Mesenchymal stem cell (in vitro differentiated cells and primary cell): Measurements from ENCODE around the gene TP53INP2.

Experiments
- DNase-seq: peaks from one replicate; pipeline ENCODE4 v3.0.0-alpha.2; 2013
- H2AFZ ChIP-seq: one replicate; pipeline ENCODE4 v1.6.1; 2013; ENCODE audit warnings: low read depth, mild to moderate bottlenecking, control low read depth, inconsistent platforms, low read length, moderate library complexity
- H2AK5ac ChIP-seq: 2 replicates; pipeline ENCODE4 v1.6.1; 2013; ENCODE audit warnings: low read length, moderate library complexity, mild to moderate bottlenecking, inconsistent platforms; ENCODE audit not compliant: severe bottlenecking
- H2BK120ac ChIP-seq: one replicate; pipeline ENCODE4 v1.6.1; 2013; ENCODE audit warnings: low read depth, mild to moderate bottlenecking, inconsistent platforms, low read length, moderate library complexity
- H2BK12ac ChIP-seq, 2 experiments: one replicate each; pipeline ENCODE4 v1.6.1; 2013; ENCODE audit warnings: inconsistent platforms in 2 of 2, low read length in 2 of 2, mild to moderate bottlenecking in 2 of 2, moderate library complexity in 2 of 2, control low read depth in 1 of 2
- H2BK15ac ChIP-seq: one replicate; pipeline ENCODE4 v1.6.1; 2013; ENCODE audit warnings: mild to moderate bottlenecking, low read depth, inconsistent platforms; ENCODE audit not compliant: poor library complexity, severe bottlenecking
- H2BK5ac ChIP-seq: 2 replicates; pipeline ENCODE4 v1.6.1; 2013; ENCODE audit warnings: low read depth, mild to moderate bottlenecking, low read length, control low read depth, inconsistent platforms; ENCODE audit not compliant: poor library complexity, severe bottlenecking
- H3K14ac ChIP-seq, 2 experiments: one replicate each; pipeline ENCODE4 v1.6.1; 2013; ENCODE audit warnings: inconsistent platforms in 2 of 2, low read length in 2 of 2, control low read depth in 1 of 2, mild to moderate bottlenecking in 1 of 2, moderate library complexity in 1 of 2
- H3K18ac ChIP-seq, 2 experiments: one replicate each; pipeline ENCODE4 v1.6.1; 2013; ENCODE audit warnings: inconsistent platforms in 2 of 2, low read length in 2 of 2, control low read depth in 1 of 2, low read depth in 1 of 2, mild to moderate bottlenecking in 1 of 2
- H3K23ac ChIP-seq, 2 experiments: one replicate each; pipeline ENCODE4 v1.6.1; 2013; ENCODE audit warnings: inconsistent platforms in 2 of 2, low read length in 2 of 2, mild to moderate bottlenecking in 2 of 2, moderate library complexity in 2 of 2, control low read depth in 1 of 2
- H3K27ac ChIP-seq: 2 replicates; pipeline ENCODE4 v1.5.1; 2013; ENCODE audit warnings: mild to moderate bottlenecking, moderate library complexity, low read length, control low read depth, inconsistent platforms; ENCODE audit not compliant: poor library complexity, severe bottlenecking
- H3K27me3 ChIP-seq, 2 experiments: 2 replicates each; pipeline versions ENCODE4 v1.6.1 to v1.7.0; 2013; ENCODE audit warnings: low read length in 2 of 2, mild to moderate bottlenecking in 2 of 2, moderate library complexity in 2 of 2, control low read depth in 1 of 2, inconsistent platforms in 1 of 2; ENCODE audit not compliant: control insufficient read depth in 1 of 2, insufficient read depth in 1 of 2
- H3K36me3 ChIP-seq, 2 experiments: 2 replicates each; pipeline versions ENCODE4 v1.6.1 to v1.7.0; 2013; ENCODE audit warnings: low read length in 2 of 2, control low read depth in 1 of 2, inconsistent platforms in 1 of 2, low read depth in 1 of 2, mild to moderate bottlenecking in 1 of 2; ENCODE audit not compliant: insufficient read depth in 2 of 2, control insufficient read depth in 1 of 2
- H3K4ac ChIP-seq, 2 experiments: one replicate each; pipeline ENCODE4 v1.6.1; 2013; ENCODE audit warnings: inconsistent platforms in 2 of 2, low read length in 2 of 2, mild to moderate bottlenecking in 2 of 2, moderate library complexity in 2 of 2, control low read depth in 1 of 2, low read depth in 1 of 2
- H3K4me1 ChIP-seq: 2 replicates; pipeline ENCODE4 v1.6.1; 2013; ENCODE audit warnings: low read depth, low read length, control low read depth; ENCODE audit not compliant: control insufficient read depth, insufficient read depth
- H3K4me2 ChIP-seq: 2 replicates; pipeline ENCODE4 v1.6.1; 2013; ENCODE audit warnings: low read length, mild to moderate bottlenecking, inconsistent platforms; ENCODE audit not compliant: poor library complexity, severe bottlenecking
- H3K4me3 ChIP-seq, 2 experiments: 2 replicates each; pipeline versions ENCODE4 v1.5.1 to v1.7.0; 2013; ENCODE audit warnings: low read length in 2 of 2, mild to moderate bottlenecking in 2 of 2, control low read depth in 1 of 2, low read depth in 1 of 2; ENCODE audit not compliant: insufficient read depth in 1 of 2
- H3K79me1 ChIP-seq: replicated peaks from 2 replicates; pipeline ENCODE4 v1.6.1; 2013; ENCODE audit warnings: mild to moderate bottlenecking, control low read depth, low read length, inconsistent platforms; ENCODE audit not compliant: poor library complexity, severe bottlenecking
- H3K9ac ChIP-seq: 2 replicates; pipeline ENCODE4 v1.7.0; 2013; ENCODE audit warnings: mild to moderate bottlenecking, low read length, moderate library complexity
- H3K9me3 ChIP-seq: 2 replicates; pipeline ENCODE4 v1.7.0; 2013; ENCODE audit warnings: mild to moderate bottlenecking, low read length; ENCODE audit not compliant: control insufficient read depth
- H4K8ac ChIP-seq: one replicate; pipeline ENCODE4 v1.6.1; 2013; ENCODE audit warnings: inconsistent platforms, mild to moderate bottlenecking, low read length, moderate library complexity
- H4K91ac ChIP-seq: one replicate; pipeline ENCODE4 v1.6.1; 2013; ENCODE audit warnings: mild to moderate bottlenecking, low read length, inconsistent platforms
- WGBS: methylation state at CpG from one replicate; pipeline ENCODE4 v1.1.7; 2013; ENCODE audit warnings: mixed read lengths; 5-methylcytosine and 5-hydroxymethylcytosine counted together

TP53INP2 gene

DNA sequence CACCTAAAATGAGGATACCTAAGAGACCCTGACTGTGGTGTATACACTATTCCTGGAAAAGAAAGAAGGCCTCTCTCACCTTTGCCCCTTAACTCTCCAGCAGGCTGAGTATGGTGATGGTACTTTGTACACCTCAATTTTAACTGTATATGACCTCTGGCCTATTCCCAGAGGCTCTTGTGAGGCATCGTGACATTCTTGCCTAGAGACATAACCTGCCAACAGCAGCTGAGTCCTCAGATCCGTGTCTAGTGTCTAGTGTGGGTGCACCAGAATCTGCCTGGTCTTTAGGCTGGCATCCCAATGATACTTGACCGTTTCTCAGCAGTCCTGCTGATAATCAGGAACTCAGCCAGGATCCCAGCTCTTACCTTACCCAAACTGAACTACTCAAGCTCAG lies 20.0 kb downstream of the TP53INP2 start:
- Histone ChIP-seq H3K27ac (no peak overlapping the region), H3K36me3 (peaks cover 32 to 63% of the 10 kb centered on the region in 2 experiments), H3K79me1 (peaks cover 8% of the 10 kb centered on the region), H3K9ac (no peak overlapping the region), H2BK15ac (no peak overlapping the region), H2BK12ac (no peak overlapping the region), H2AFZ (no peak overlapping the region), H4K8ac (no peak overlapping the region), H3K4ac (no peak overlapping the region), H3K18ac (no peak overlapping the region), H3K4me3 (no peak overlapping the region), H3K4me1 (no peaks in the 10 kb centered on the region), H3K9me3 (no peaks in the 10 kb centered on the region), H2BK5ac (no peak overlapping the region), H4K91ac (no peak overlapping the region), H3K14ac (no peak overlapping the region), H3K4me2 (no peak overlapping the region), H3K27me3 (no peaks in the 10 kb centered on the region), H2BK120ac (no peak overlapping the region), H3K23ac (peak overlapping the region in 1 of 2 experiments; percentile 40), H2AK5ac (no peak overlapping the region)
- DNase-seq: no peak
- WGBS: over 99% methylated on average over 3 of the region's 3 CpGs

DNA sequence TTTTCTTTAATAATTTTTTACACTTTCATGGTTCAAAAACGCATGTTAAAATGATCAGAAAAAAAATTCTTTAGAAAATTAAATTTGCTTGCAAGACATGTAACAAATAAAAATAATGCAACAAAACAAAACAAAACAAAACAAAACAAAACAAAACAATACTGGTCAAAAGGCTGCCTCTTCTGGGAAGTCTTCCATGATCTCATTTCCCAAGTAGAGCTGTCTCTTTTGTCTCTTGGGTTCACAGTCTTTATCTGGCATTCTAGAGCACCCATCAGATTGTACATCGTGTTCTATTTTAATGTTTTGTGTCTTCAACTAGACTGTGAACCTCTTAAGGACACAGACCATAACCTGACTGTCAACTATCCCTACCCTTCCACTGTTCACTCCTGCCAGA lies 25.3 kb downstream of the TP53INP2 start:
- Histone ChIP-seq H3K4ac (no peak overlapping the region), H3K4me2 (no peak overlapping the region), H2BK120ac (no peak overlapping the region), H2BK12ac (no peak overlapping the region), H2AK5ac (no peak overlapping the region), H4K8ac (no peak overlapping the region), H3K9me3 (no peaks in the 10 kb centered on the region), H3K4me1 (no peaks in the 10 kb centered on the region), H3K4me3 (no peak overlapping the region), H3K23ac (no peak overlapping the region), H4K91ac (no peak overlapping the region), H3K9ac (no peak overlapping the region), H3K14ac (no peak overlapping the region), H3K27ac (no peak overlapping the region), H3K79me1 (peaks cover 2% of the 10 kb centered on the region), H2BK5ac (no peak overlapping the region), H3K36me3 (peaks cover 26 to 77% of the 10 kb centered on the region in 2 experiments), H2BK15ac (no peak overlapping the region), H3K27me3 (no peaks in the 10 kb centered on the region), H2AFZ (no peak overlapping the region), H3K18ac (no peak overlapping the region)
- DNase-seq: no peak
- 94% methylated on average over 1 of the region's 2 CpGs for WGBS

DNA sequence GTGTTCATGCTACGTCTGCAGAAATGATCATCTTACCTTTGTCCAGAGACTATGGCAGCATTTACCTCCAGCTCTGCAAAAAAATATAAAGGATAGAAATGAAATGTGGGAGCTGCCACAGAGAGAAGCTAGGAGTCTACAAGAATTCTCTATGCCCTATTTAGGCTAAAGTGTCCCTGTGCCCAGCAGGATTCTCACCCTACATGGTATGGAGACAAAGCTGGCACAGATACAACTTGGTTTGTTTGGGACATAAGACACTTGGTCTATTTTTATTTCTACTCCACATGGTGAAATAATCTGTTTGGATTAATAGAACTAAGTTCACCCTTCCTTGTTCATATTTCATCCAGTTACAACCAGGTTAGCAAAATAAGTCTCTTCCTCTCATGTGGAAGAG lies 28.4 kb downstream of the TP53INP2 start:
- Histone ChIP-seq H4K91ac (no peak overlapping the region), H2BK120ac (no peak overlapping the region), H2BK15ac (no peak overlapping the region), H3K79me1 (peaks cover 2% of the 10 kb centered on the region), H3K18ac (no peak overlapping the region), H3K4me3 (no peak overlapping the region), H2AK5ac (no peak overlapping the region), H3K27me3 (no peaks in the 10 kb centered on the region), H3K9ac (no peak overlapping the region), H3K14ac (no peak overlapping the region), H3K36me3 (peaks cover 29 to 69% of the 10 kb centered on the region in 2 experiments), H3K4me1 (no peaks in the 10 kb centered on the region), H3K27ac (no peak overlapping the region), H2AFZ (no peak overlapping the region), H2BK5ac (no peak overlapping the region), H3K9me3 (no peaks in the 10 kb centered on the region), H3K23ac (no peak overlapping the region), H2BK12ac (no peak overlapping the region), H4K8ac (no peak overlapping the region), H3K4me2 (no peak overlapping the region), H3K4ac (no peak overlapping the region)
- no CpG with 5 or more reads among the region's 1 CpG for WGBS
- no peak for DNase-seq

DNA sequence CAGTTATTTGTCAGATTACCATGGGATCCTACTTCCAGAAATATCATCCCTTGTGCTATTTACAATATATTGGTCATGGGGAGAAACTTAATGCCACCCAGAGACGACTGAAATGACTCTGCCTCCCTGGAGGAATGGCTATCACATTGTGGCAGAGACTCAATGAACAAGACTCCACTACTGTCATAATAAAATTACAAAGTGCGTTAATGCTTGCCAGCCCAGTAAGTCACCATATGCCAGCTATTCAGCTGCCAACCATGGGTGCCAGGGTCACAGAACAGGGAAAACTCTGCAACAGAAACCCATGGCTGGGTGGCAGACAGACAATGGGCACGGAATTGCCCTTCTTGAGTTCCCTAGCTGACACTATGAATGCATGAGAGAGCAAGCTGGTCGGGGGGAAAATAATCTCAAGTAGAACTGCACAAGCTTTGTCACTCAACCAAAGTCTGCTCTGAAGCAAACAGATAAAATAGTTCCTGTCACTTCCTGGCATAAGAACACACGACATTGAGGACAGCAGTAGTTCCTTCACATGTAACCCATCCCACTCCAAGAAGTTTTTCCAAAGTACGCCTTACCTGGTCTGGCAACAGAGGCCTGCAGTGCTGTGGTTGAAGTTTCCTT lies 32.1 kb downstream of the TP53INP2 start:
- no peak overlapping the region for H3K9ac ChIP-seq
- no peak overlapping the region for H3K23ac ChIP-seq
- H4K91ac ChIP-seq: no peak overlapping the region
- no peak overlapping the region for H2BK120ac ChIP-seq
- H3K27me3 ChIP-seq: no peaks in the 10 kb centered on the region
- H2BK5ac ChIP-seq: no peak overlapping the region
- peaks cover 3% of the 10 kb centered on the region for H3K79me1 ChIP-seq
- no peak overlapping the region for H3K4ac ChIP-seq
- H4K8ac ChIP-seq: no peak overlapping the region
- DNase-seq: no peak
- no peaks in the 10 kb centered on the region for H3K9me3 ChIP-seq
- no peak overlapping the region for H3K4me3 ChIP-seq
- H2AK5ac ChIP-seq: no peak overlapping the region
- H2BK12ac ChIP-seq: no peak overlapping the region
- no peak overlapping the region for H3K18ac ChIP-seq
- H2BK15ac ChIP-seq: no peak overlapping the region
- no peak overlapping the region for H3K27ac ChIP-seq
- H3K14ac ChIP-seq: no peak overlapping the region
- no peaks in the 10 kb centered on the region for H3K4me1 ChIP-seq
- no peak overlapping the region for H3K4me2 ChIP-seq
- 95% methylated on average over 6 of the region's 6 CpGs for WGBS
- peaks cover 34 to 83% of the 10 kb centered on the region in 2 experiments for H3K36me3 ChIP-seq
- no peak overlapping the region for H2AFZ ChIP-seq
